Ecto neural progenitor cell (in vitro differentiated cells): Measurements from ENCODE around the gene ARL4C.

Experiments
- DNase-seq: peaks from one replicate; pipeline ENCODE4 v3.0.0-alpha.2; 2018; ENCODE audit warnings: low spot score

ARL4C gene

GRCh38 chr2:234447189-234447588 is 49.7 kb downstream of the ARL4C start:
- no peak for DNase-seq

- no peak for DNase-seq
Measured at GRCh38 chr2:234446404-234447076, 50.3 kb downstream of the ARL4C start.

GRCh38 chr2:234444893-234445292 is 52.0 kb downstream of the ARL4C start:
- no peak for DNase-seq

GRCh38 chr2:234444242-234444730 is 52.6 kb downstream of the ARL4C start:
- DNase-seq: no peak
